ENCODE results near the gene SERPINE2.
A peak's percentile ranks its signal among the peaks of the same experiment; 100 is the strongest.

The SERPINE2 gene

DNA sequence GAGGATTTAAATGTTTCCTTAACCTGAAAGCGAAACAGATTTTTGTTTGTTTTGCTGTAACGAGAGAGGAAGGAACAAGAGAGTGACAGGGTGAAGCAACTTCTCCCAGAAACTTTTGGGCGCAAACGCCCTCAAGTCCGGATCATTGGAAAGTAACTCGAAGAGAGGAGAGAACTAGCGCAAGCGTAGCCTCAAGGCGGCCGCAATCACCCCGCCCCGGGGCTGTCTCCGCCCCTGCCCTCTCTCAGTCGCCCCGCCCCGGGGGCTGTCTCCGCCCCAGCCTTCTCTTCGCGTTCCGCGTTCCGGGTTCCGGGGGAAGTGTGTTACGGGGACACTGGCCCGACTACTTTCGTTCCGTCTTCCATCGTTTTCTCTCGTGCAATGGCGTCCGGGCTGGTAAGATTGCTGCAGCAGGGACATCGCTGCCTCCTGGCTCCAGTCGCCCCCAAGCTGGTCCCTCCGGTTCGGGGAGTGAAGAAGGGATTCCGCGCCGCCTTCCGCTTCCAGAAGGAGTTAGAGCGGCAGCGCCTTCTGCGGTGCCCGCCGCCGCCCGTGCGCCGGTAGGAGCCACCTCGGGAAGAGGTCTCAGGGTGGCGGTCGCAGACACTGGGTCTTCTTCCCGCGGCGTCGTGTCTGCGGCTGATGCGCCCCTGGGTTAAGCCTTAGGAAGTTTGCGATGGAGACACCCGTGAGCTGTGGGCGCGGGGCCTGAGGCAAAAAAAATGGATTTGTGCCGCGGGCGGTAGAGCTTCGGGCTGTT lies 81.8 kb downstream of the SERPINE2 start, which contains the start of gene MRPL44:
Gene MRPL44 (plus strand): TSS at position 372 of the 760 bp plus-strand sequence. CDS start 10 bp downstream, at position 382.
- TF ChIP-seq, protein P1, sequence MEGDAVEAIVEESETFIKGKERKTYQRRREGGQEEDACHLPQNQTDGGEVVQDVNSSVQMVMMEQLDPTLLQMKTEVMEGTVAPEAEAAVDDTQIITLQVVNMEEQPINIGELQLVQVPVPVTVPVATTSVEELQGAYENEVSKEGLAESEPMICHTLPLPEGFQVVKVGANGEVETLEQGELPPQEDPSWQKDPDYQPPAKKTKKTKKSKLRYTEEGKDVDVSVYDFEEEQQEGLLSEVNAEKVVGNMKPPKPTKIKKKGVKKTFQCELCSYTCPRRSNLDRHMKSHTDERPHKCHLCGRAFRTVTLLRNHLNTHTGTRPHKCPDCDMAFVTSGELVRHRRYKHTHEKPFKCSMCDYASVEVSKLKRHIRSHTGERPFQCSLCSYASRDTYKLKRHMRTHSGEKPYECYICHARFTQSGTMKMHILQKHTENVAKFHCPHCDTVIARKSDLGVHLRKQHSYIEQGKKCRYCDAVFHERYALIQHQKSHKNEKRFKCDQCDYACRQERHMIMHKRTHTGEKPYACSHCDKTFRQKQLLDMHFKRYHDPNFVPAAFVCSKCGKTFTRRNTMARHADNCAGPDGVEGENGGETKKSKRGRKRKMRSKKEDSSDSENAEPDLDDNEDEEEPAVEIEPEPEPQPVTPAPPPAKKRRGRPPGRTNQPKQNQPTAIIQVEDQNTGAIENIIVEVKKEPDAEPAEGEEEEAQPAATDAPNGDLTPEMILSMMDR (IDR thresholded peaks at IDR 0.05; ENCODE audit: control insufficient read depth, extremely low read depth, insufficient read depth), result no peak
- H3K4me3 ChIP-seq (ENCODE audit: low read depth, low read length), result peak within 1 kb of the TSS; percentile 95
- peak; percentile 68 for DNase-seq (ENCODE audit: low read depth)

DNA sequence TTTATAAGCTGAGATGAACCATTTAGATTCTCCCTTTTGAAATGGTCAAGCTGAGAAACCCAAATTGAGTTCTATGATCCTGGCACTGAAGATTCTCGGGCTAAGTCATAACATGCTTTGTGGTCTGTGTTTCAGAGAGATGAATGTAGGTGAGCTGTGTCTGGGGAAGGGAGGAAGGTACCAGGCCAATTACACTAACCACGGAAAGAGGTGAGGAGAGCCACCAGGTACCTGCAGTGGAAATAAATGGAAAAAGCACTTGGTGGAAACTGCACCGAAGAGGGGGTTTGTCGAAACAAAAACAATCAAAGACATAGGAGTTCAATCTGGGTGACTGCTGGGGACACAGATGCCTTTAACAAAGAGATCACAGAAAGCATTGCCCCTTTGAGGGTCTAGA lies 82.8 kb downstream of the SERPINE2 start:
- no peak for DNase-seq (ENCODE audit: low read depth)
- TF ChIP-seq, protein P1 (IDR thresholded peaks at IDR 0.05; ENCODE audit: control insufficient read depth, extremely low read depth, insufficient read depth), result no peak
- no peak overlapping the region for H3K4me3 ChIP-seq (ENCODE audit: low read depth, low read length)

DNA sequence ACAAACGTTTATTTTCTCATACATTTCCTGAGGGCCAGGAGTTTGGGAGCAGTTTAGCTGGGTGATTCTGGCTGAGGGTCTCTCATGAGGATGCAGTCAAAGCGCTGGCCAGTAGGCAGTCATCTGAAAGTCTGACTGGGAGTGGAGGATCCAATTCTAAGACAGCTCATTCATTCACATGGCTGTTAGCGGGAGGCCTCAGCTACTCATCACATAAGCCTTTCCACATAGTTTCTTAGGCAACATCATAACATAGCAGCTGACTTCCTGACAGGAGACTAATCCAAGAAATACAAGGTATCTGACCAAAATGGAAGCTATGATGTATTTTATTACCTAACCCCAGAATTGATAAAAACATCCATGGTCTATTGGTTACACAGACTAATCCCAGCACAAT lies 84.7 kb downstream of the SERPINE2 start:
- no peak overlapping the region for H3K4me3 ChIP-seq (ENCODE audit: low read depth, low read length)
- TF ChIP-seq, protein P1 (IDR thresholded peaks at IDR 0.05; ENCODE audit: control insufficient read depth, extremely low read depth, insufficient read depth), result no peak
- DNase-seq (ENCODE audit: low read depth), result no peak

DNA sequence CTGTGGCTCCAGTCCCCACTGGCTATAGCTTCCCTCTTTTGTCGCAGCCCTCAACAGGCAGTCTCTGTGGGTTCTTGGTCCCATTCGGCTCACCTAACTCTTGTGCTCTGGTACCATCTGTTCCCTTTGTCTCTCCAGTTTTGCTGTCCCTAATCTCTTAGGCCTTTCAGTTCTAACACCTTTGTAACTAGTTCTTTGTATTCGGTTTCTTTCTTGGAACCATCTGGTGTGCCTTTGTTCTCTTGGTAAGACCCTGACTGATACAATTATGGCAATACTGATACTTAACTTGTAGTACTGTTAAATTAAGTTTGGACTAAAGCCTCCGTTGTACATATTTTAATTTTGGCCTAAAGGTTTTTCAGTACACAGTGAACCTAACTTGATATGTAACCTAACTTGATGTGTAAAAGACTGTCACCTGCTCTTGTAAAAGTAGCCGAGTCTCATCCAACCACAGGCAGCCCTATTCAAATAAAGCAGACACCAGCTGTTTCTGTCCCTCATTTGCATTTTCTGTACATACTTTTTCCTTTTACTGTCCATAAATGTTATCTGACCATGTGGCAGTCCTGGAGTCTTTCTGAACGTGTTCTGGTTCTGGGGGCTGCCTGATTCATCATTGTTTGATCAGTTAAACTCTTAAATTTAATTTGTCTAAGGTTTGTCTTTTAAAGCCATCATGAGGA lies 86.7 kb downstream of the SERPINE2 start:
- TF ChIP-seq, protein P1 (IDR thresholded peaks at IDR 0.05; ENCODE audit: control insufficient read depth, extremely low read depth, insufficient read depth), result no peak
- no peak overlapping the region for H3K4me3 ChIP-seq (ENCODE audit: low read depth, low read length)
- no peak for DNase-seq (ENCODE audit: low read depth)

DNA sequence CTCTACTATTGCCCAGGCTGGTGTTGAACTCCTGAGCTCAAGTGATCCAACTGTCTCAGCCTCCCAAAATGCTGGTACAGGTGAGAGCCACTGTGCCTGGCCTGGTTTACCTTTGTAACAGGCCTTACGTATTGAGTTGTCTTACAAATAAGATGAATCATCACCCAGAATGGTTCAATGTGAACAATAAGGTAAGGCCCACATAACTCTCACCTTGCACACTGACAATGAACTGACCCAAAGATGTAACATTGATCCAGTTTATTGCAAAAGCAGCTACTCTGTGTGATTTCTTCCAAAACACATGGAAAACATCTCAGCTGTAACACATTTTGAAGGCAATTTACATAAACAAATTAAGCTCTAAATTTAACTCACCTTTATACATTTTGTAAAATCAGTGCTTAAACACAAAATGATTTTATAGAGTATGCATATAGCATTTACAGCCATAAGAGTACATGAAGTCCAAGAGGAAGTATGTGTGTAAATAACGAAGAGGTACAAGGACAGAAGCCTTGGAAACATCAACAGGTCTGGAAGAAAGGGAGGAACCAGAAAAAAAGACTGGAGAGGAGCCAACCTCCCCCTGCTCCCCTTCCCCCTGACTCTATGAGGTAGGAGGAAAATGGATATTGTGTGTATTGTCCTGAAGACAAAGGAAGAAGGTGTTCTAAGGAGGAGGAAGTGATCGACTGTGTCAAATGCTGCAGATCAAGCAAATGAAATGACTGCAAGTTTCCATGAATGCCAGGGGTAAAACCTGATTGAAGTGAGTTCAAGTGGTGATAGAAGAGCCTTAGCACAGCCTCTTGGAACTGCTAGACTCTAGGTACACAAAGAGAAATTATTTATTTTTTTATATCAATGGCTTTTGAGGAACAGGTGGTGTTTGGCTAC lies 88.4 kb downstream of the SERPINE2 start:
- TF ChIP-seq, protein P1 (IDR thresholded peaks at IDR 0.05; ENCODE audit: control insufficient read depth, extremely low read depth, insufficient read depth), result no peak
- DNase-seq (ENCODE audit: low read depth), result no peak
- no peak overlapping the region for H3K4me3 ChIP-seq (ENCODE audit: low read depth, low read length)

DNA sequence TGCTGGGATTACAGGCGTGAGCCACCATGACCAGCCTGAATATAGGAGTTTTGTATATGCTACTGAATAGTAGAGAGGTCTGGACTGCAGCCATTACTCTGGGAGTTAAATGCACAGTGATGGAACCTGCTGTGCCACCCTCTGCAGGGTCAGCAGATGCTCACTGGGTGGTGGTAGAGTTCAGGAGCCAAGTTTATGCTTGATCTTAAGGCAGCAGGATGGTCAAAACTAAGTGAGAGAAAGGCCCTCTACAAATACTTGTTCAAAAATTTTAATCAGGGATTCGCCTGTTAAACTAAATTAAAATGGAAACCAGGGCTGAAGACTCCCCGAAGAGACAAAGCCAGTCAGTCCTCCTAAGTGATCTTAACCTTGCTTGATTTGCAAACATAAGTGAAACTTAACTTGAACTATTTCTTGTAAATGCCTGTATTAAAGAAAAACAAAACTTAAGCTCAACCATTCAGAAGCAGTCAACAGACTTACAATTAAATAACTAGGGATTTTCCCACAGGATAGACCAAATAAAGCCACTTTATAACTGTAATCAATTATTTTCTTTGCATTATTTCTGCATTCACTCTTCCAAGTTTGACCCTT lies 89.7 kb downstream of the SERPINE2 start:
- H3K4me3 ChIP-seq (ENCODE audit: low read depth, low read length), result no peak overlapping the region
- TF ChIP-seq, protein P1 (IDR thresholded peaks at IDR 0.05; ENCODE audit: control insufficient read depth, extremely low read depth, insufficient read depth), result no peak
- no peak for DNase-seq (ENCODE audit: low read depth)
